ENCODE measurements around the gene KCNK13. TPM values are rescaled to one million over a fixed set of nuclear protein-coding genes. Genes with fewer than 3 reads are reported as not detected.
A peak's percentile ranks its signal among the peaks of the same experiment; 100 is the strongest.

Gene KCNK13
- total and polyA plus RNA-seq, 9 of the 15 experiments (the other 6 are each of a cell fraction or from before 2014, with no cell fraction given): 0.03 to 0.05 TPM; not detected in 7

DNA sequence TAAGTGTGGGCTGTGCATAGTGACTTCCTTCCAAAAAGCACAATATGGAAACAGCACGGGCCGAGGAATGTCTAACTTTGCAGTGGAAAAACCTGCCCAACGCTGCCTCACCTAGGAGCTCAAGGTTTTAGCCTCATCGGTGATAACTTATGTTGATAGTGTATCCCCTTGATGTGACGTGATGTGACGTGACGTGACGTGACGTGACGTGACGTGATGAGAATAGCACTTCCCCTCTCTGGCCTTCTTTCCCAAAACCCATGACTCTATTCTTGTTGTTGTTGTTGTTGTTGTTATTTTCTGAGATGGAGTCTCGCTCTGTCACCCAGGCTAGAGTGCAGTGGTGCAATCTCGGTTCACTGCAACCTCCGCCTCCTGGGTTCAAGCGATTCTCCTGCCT, 64.5 kb downstream of the KCNK13 start:
- in situ Hi-C loops (cut with MboI): no loop called here
- no peak for DNase-seq (ENCODE audit: extremely low read depth in 1 of 4, low spot score in 3 of 4)

More for the DNA sequence above, 64.5 kb downstream of the KCNK13 start:
- FAIRE-seq (no peak), ATAC-seq (no peak)
- ChIA-PET CTCF (ENCODE audit: low intra/inter-chr PET ratio) (no interaction called here), POLR2A (no interaction called here)
- no TSS peak for BruUV-seq (replicated peaks)
- Histone ChIP-seq H3K4me1 (replicated peaks in 1 of 2; ENCODE audit: control insufficient read depth in 2 of 2, insufficient read depth in 2 of 2, low read length in 2 of 2) (no peaks in the 10 kb centered on the region), H3K79me2 (ENCODE audit: control insufficient read depth, insufficient read depth, low read length) (no peaks in the 10 kb centered on the region), H3K27me3 (ENCODE audit: control insufficient read depth in 2 of 2, insufficient read depth in 2 of 2, low read length in 2 of 2) (peaks cover 0 to 5% of the 10 kb centered on the region in 2 experiments; a peak in 2 of 5 replicates), H3K9me3 (replicated peaks; ENCODE audit: control insufficient read depth, insufficient read depth, low read depth, low read length) (no peaks in the 10 kb centered on the region), H3K9me1 (ENCODE audit: control insufficient read depth, insufficient read depth, low read length) (no peaks in the 10 kb centered on the region), H3K36me3 (ENCODE audit: control insufficient read depth, insufficient read depth, low read length) (no peaks in the 10 kb centered on the region), H3K9ac (ENCODE audit: insufficient read depth in 1 of 2, low read depth in 2 of 2, low read length in 2 of 2) (no peak overlapping the region), H3K4me3 (no peak overlapping the region), H4K20me1 (replicated peaks; ENCODE audit: control insufficient read depth, insufficient read depth, low read length) (no peaks in the 10 kb centered on the region), H3K4me2 (ENCODE audit: insufficient read depth, low read length) (no peak overlapping the region), H3K27ac (ENCODE audit: extremely low read depth, low read depth, low read length) (no peak overlapping the region), H2AFZ (ENCODE audit: low read depth, low read length) (no peak overlapping the region)
- intact Hi-C loops (cut with micrococcal nuclease): no loop called here
- no peak for TF ChIP-seq ATF1 (CRISPR knock-in tag; IDR thresholded peaks at IDR 0.05)
- TF ChIP-seq ATF1 (tag; IDR thresholded peaks at IDR 0.05): peak; percentile 85
- TF ChIP-seq, protein P1, sequence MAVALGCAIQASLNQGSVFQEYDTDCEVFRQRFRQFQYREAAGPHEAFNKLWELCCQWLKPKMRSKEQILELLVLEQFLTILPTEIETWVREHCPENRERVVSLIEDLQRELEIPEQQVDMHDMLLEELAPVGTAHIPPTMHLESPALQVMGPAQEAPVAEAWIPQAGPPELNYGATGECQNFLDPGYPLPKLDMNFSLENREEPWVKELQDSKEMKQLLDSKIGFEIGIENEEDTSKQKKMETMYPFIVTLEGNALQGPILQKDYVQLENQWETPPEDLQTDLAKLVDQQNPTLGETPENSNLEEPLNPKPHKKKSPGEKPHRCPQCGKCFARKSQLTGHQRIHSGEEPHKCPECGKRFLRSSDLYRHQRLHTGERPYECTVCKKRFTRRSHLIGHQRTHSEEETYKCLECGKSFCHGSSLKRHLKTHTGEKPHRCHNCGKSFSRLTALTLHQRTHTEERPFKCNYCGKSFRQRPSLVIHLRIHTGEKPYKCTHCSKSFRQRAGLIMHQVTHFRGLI (CRISPR knock-in tag; IDR thresholded peaks at IDR 0.05): no peak
- TF ChIP-seq CREM (IDR thresholded peaks at IDR 0.05; ENCODE audit: low read depth): peak; percentile 74
- TF ChIP-seq, protein P2, sequence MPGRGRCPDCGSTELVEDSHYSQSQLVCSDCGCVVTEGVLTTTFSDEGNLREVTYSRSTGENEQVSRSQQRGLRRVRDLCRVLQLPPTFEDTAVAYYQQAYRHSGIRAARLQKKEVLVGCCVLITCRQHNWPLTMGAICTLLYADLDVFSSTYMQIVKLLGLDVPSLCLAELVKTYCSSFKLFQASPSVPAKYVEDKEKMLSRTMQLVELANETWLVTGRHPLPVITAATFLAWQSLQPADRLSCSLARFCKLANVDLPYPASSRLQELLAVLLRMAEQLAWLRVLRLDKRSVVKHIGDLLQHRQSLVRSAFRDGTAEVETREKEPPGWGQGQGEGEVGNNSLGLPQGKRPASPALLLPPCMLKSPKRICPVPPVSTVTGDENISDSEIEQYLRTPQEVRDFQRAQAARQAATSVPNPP (IDR thresholded peaks at IDR 0.05; ENCODE audit: borderline replicate concordance, insufficient read depth, insufficient read length): no peak
- peak; percentile 72 for TF ChIP-seq CREB1 (IDR thresholded peaks at IDR 0.05)
- peak; percentile 66; the same call in 1 of the 2 replicates for TF ChIP-seq CREB1 (CRISPR knock-in tag; IDR thresholded peaks at IDR 0.05)
- TF ChIP-seq PTTG1 (tag; IDR thresholded peaks at IDR 0.05; ENCODE audit: low read depth): no peak
- TF ChIP-seq, protein P3, sequence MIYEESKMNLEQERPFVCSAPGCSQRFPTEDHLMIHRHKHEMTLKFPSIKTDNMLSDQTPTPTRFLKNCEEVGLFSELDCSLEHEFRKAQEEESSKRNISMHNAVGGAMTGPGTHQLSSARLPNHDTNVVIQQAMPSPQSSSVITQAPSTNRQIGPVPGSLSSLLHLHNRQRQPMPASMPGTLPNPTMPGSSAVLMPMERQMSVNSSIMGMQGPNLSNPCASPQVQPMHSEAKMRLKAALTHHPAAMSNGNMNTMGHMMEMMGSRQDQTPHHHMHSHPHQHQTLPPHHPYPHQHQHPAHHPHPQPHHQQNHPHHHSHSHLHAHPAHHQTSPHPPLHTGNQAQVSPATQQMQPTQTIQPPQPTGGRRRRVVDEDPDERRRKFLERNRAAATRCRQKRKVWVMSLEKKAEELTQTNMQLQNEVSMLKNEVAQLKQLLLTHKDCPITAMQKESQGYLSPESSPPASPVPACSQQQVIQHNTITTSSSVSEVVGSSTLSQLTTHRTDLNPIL (CRISPR knock-in tag; IDR thresholded peaks at IDR 0.05): no peak
- TF ChIP-seq CBFB (CRISPR knock-in tag; IDR thresholded peaks at IDR 0.05): no peak
- no peak for TF ChIP-seq ZKSCAN1 (IDR thresholded peaks at IDR 0.05; ENCODE audit: low read depth, low read length)
- TF ChIP-seq ETV1 (tag; conservative IDR thresholded peaks at IDR 0.05; ENCODE audit: low read depth): no peak
- TF ChIP-seq ARID2 (IDR thresholded peaks at IDR 0.05): no peak
- no peak for TF ChIP-seq TARDBP (IDR thresholded peaks at IDR 0.05)
- TF ChIP-seq ZBTB1 (CRISPR knock-in tag; IDR thresholded peaks at IDR 0.05; ENCODE audit: borderline replicate concordance, low read depth): no peak
- TF ChIP-seq, protein P4, sequence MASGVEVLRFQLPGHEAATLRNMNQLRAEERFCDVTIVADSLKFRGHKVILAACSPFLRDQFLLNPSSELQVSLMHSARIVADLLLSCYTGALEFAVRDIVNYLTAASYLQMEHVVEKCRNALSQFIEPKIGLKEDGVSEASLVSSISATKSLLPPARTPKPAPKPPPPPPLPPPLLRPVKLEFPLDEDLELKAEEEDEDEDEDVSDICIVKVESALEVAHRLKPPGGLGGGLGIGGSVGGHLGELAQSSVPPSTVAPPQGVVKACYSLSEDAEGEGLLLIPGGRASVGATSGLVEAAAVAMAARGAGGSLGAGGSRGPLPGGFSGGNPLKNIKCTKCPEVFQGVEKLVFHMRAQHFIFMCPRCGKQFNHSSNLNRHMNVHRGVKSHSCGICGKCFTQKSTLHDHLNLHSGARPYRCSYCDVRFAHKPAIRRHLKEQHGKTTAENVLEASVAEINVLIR (CRISPR knock-in tag; IDR thresholded peaks at IDR 0.05): 0 out of 2 replicates have a peak, but pooled peaks have one; percentile 20
- TF ChIP-seq ZNF444 (CRISPR knock-in tag; IDR thresholded peaks at IDR 0.05): no peak
- TF ChIP-seq NFE2 (IDR thresholded peaks at IDR 0.05; ENCODE audit: low read depth): no peak
- no peak for TF ChIP-seq FOSL1 (tag; conservative IDR thresholded peaks at IDR 0.05)
- WGBS (ENCODE audit: insufficient coverage, low coverage, missing lambda C conversion rate): 2% methylated on average over 10 of the region's 15 CpGs
